Activated CD8-positive, alpha-beta T cell treated with anti-CD3 and anti-CD28 coated beads, Interleukin-2, amount 10 ng/mL, durations not matched to agents 7 days and 5 days (primary cell): ENCODE results near the gene VOPP1. TPM values are rescaled to one million over a fixed set of nuclear protein-coding genes. Genes with fewer than 3 reads are reported as not detected.
"Not testable (repeated sequence)": the region's sequence is repeated elsewhere in the genome, so short reads cannot be mapped to it uniquely, and the experiment has no call there.

Experiments used
- ATAC-seq: fragments of 150-1000 bp; cut with Tn5 transposase; one replicate; pipeline ENCODE4 v1.10.0; 2021; ENCODE audit warnings: moderate library complexity
- CTCF ChIA-PET: fragments of 350-600 bp; sonication (Branson Sonifier 250); formaldehyde crosslinking; loops from one replicate; lab custom pipeline; 2021; ENCODE audit warnings: antibody characterized with exemption; lab: Charles Lee
- POLR2A ChIA-PET: fragments of 350-600 bp; sonication (Branson Sonifier 250); formaldehyde crosslinking; loops from one replicate; lab custom pipeline; 2021; ENCODE audit warnings: antibody characterized with exemption; lab: Charles Lee
- DNase-seq: peaks from one replicate; pipeline ENCODE4 v3.0.0-alpha.2; 2020
- H3K27ac Mint-ChIP-seq: one replicate; pipeline ENCODE4 v1.8.0; 2021; ENCODE audit warnings: mild to moderate bottlenecking, mixed read lengths
- H3K27me3 Mint-ChIP-seq: one replicate; pipeline ENCODE4 v1.8.0; 2021; ENCODE audit warnings: low read depth, mixed read lengths
- H3K36me3 Mint-ChIP-seq: one replicate; pipeline ENCODE4 v1.8.0; 2021; ENCODE audit warnings: low read depth, mixed read lengths
- H3K4me1 Mint-ChIP-seq: one replicate; pipeline ENCODE4 v1.8.0; 2021; ENCODE audit warnings: low read depth, mixed read lengths
- H3K4me3 Mint-ChIP-seq: one replicate; pipeline ENCODE4 v1.8.0; 2021; ENCODE audit warnings: mild to moderate bottlenecking, mixed read lengths
- H3K9me3 Mint-ChIP-seq: one replicate; pipeline ENCODE4 v1.8.0; 2022; ENCODE audit warnings: mixed read lengths; ENCODE audit not compliant: insufficient read depth
- total RNA-seq, 2 experiments: library from RNA; stranded (reverse); gene quantifications; one replicate each; pipeline ENCODE4 v1.2.3, GENCODE V29; 2021

The VOPP1 gene
- total RNA-seq, 2 experiments from 2014 or later: 44.5 to 45.3 TPM

- Mint-ChIP-seq H3K4me3 (no peak overlapping the region), H3K9me3 (no peaks in the 10 kb centered on the region), H3K27ac (no peak overlapping the region), H3K27me3 (no peaks in the 10 kb centered on the region), H3K4me1 (no peaks in the 10 kb centered on the region), H3K36me3 (no peaks in the 10 kb centered on the region)
- ChIA-PET POLR2A (interaction anchor here (0.6 to 1.0 kb wide), 2 partner anchors 10 to 21 kb away, joined by 3 read pairs; partner anchors contain the start of gene VOPP1), CTCF (interaction anchor here (0.6 to 2.4 kb wide), 11 partner anchors 10 to 390 kb away, joined by 3 to 15 read pairs (median 4); no protein-coding TSS in a partner anchor)
- DNase-seq (peak; percentile 72), ATAC-seq (peak; percentile 65)
Observed at GRCh38 chr7:55593515-55594318, 21.4 kb upstream of the VOPP1 start.

GRCh38 chr7:55593172-55593514 is 20.8 kb upstream of the VOPP1 start:
- ATAC-seq (no peak), DNase-seq (no peak)
- no peaks in the 10 kb centered on the region for H3K4me1 Mint-ChIP-seq
- ChIA-PET POLR2A (interaction anchor here (0.6 to 1.0 kb wide), 2 partner anchors 9 to 20 kb away, joined by 3 read pairs; partner anchors contain the start of gene VOPP1), CTCF (interaction anchor here (0.6 to 2.4 kb wide), 11 partner anchors 9 to 391 kb away, joined by 3 to 15 read pairs (median 4); no protein-coding TSS in a partner anchor)
- no peaks in the 10 kb centered on the region for H3K9me3 Mint-ChIP-seq
- H3K4me3 Mint-ChIP-seq: no peak overlapping the region
- no peak overlapping the region for H3K27ac Mint-ChIP-seq
- no peaks in the 10 kb centered on the region for H3K27me3 Mint-ChIP-seq
- no peaks in the 10 kb centered on the region for H3K36me3 Mint-ChIP-seq

- ChIA-PET POLR2A (no interaction called here), CTCF (interaction anchor here (1.7 to 2.4 kb wide), 3 partner anchors 9 to 59 kb away, joined by 8 to 15 read pairs (median 9); no protein-coding TSS in a partner anchor)
- no peaks in the 10 kb centered on the region for H3K4me1 Mint-ChIP-seq
- H3K27me3 Mint-ChIP-seq: no peaks in the 10 kb centered on the region
- H3K4me3 Mint-ChIP-seq: no peak overlapping the region
- ATAC-seq (no peak), DNase-seq (no peak)
- H3K27ac Mint-ChIP-seq: no peak overlapping the region
- H3K36me3 Mint-ChIP-seq: no peaks in the 10 kb centered on the region
- H3K9me3 Mint-ChIP-seq: no peaks in the 10 kb centered on the region
Observed at GRCh38 chr7:55592492-55592891, 20.2 kb upstream of the VOPP1 start.

GRCh38 chr7:55591282-55591931 is 19.1 kb upstream of the VOPP1 start:
- H3K9me3 Mint-ChIP-seq: no peaks in the 10 kb centered on the region
- peaks cover 4% of the 10 kb centered on the region for H3K27me3 Mint-ChIP-seq
- no peaks in the 10 kb centered on the region for H3K4me1 Mint-ChIP-seq
- no peak overlapping the region for H3K4me3 Mint-ChIP-seq
- DNase-seq (no peak), ATAC-seq (no peak)
- POLR2A ChIA-PET: no interaction called here
- CTCF ChIA-PET: no interaction called here
- no peak overlapping the region for H3K27ac Mint-ChIP-seq
- no peaks in the 10 kb centered on the region for H3K36me3 Mint-ChIP-seq

GRCh38 chr7:55590517-55591281 is 18.4 kb upstream of the VOPP1 start:
- no peak overlapping the region for H3K27ac Mint-ChIP-seq
- ATAC-seq (no peak), DNase-seq (no peak)
- POLR2A ChIA-PET: no interaction called here
- no peak overlapping the region for H3K4me3 Mint-ChIP-seq
- peaks cover 5% of the 10 kb centered on the region for H3K27me3 Mint-ChIP-seq
- CTCF ChIA-PET: no interaction called here
- H3K9me3 Mint-ChIP-seq: no peaks in the 10 kb centered on the region
- H3K4me1 Mint-ChIP-seq: no peaks in the 10 kb centered on the region
- no peaks in the 10 kb centered on the region for H3K36me3 Mint-ChIP-seq

GRCh38 chr7:55589905-55590304 is 17.6 kb upstream of the VOPP1 start:
- CTCF ChIA-PET: no interaction called here
- POLR2A ChIA-PET: no interaction called here
- no peaks in the 10 kb centered on the region for H3K9me3 Mint-ChIP-seq
- DNase-seq: no peak
- no peak overlapping the region for H3K4me3 Mint-ChIP-seq
- ATAC-seq: no peak
- H3K27me3 Mint-ChIP-seq: peaks cover 5% of the 10 kb centered on the region
- no peak overlapping the region for H3K27ac Mint-ChIP-seq
- no peaks in the 10 kb centered on the region for H3K4me1 Mint-ChIP-seq
- no peaks in the 10 kb centered on the region for H3K36me3 Mint-ChIP-seq

- H3K36me3 Mint-ChIP-seq: no peaks in the 10 kb centered on the region
- no peaks in the 10 kb centered on the region for H3K9me3 Mint-ChIP-seq
- no peak for DNase-seq
- POLR2A ChIA-PET: no interaction called here
- H3K27me3 Mint-ChIP-seq: peaks cover 5% of the 10 kb centered on the region
- no peak for ATAC-seq
- H3K27ac Mint-ChIP-seq: no peak overlapping the region
- no peak overlapping the region for H3K4me3 Mint-ChIP-seq
- CTCF ChIA-PET: interaction anchor here (1.1 kb wide), 1 partner anchor 9 kb away, joined by 3 read pairs; no protein-coding TSS in a partner anchor
- H3K4me1 Mint-ChIP-seq: no peaks in the 10 kb centered on the region
Observed at GRCh38 chr7:55588976-55589604, 16.8 kb upstream of the VOPP1 start.

- no peaks in the 10 kb centered on the region for H3K4me1 Mint-ChIP-seq
- H3K4me3 Mint-ChIP-seq: no peak overlapping the region
- no peak for ATAC-seq
- ChIA-PET POLR2A (no interaction called here), CTCF (interaction anchor here (1.1 kb wide), 1 partner anchor 9 kb away, joined by 3 read pairs; no protein-coding TSS in a partner anchor)
- peaks cover 5% of the 10 kb centered on the region for H3K27me3 Mint-ChIP-seq
- no peak overlapping the region for H3K27ac Mint-ChIP-seq
- no peaks in the 10 kb centered on the region for H3K9me3 Mint-ChIP-seq
- DNase-seq: no peak
- no peaks in the 10 kb centered on the region for H3K36me3 Mint-ChIP-seq
Observed at GRCh38 chr7:55588379-55588699, 16.0 kb upstream of the VOPP1 start.

- Mint-ChIP-seq H3K27ac (no peak overlapping the region), H3K9me3 (no peaks in the 10 kb centered on the region), H3K27me3 (peaks cover 5% of the 10 kb centered on the region), H3K4me3 (no peak overlapping the region), H3K36me3 (no peaks in the 10 kb centered on the region), H3K4me1 (no peaks in the 10 kb centered on the region)
- CTCF ChIA-PET: interaction anchor here (1.1 kb wide), 1 partner anchor 10 kb away, joined by 3 read pairs; no protein-coding TSS in a partner anchor
- ATAC-seq (no peak), DNase-seq (no peak)
- POLR2A ChIA-PET: interaction anchor here (0.6 kb wide), 1 partner anchor 14 kb away, joined by 3 read pairs; no protein-coding TSS in a partner anchor
Observed at GRCh38 chr7:55587687-55588378, 15.5 kb upstream of the VOPP1 start.

GRCh38 chr7:55582656-55583055 is 10.4 kb upstream of the VOPP1 start:
- POLR2A ChIA-PET, H3K36me3 Mint-ChIP-seq, H3K27ac Mint-ChIP-seq, H3K4me1 Mint-ChIP-seq, H3K4me3 Mint-ChIP-seq, CTCF ChIA-PET, ATAC-seq, H3K9me3 Mint-ChIP-seq, DNase-seq: not testable (repeated sequence)
- peaks cover 14% of the 10 kb centered on the region for H3K27me3 Mint-ChIP-seq

GRCh38 chr7:55576753-55577152 is 4.5 kb upstream of the VOPP1 start:
- Mint-ChIP-seq H3K27ac (no peak overlapping the region), H3K9me3 (no peaks in the 10 kb centered on the region), H3K4me1 (peaks cover 29% of the 10 kb centered on the region), H3K27me3 (peaks cover 12% of the 10 kb centered on the region), H3K4me3 (no peak overlapping the region), H3K36me3 (no peaks in the 10 kb centered on the region)
- CTCF ChIA-PET: no interaction called here
- DNase-seq (peak; percentile 12), ATAC-seq (no peak)
- POLR2A ChIA-PET: no interaction called here
